Fibroblast of pulmonary artery (primary cell): ENCODE measurements around the gene MEIS2.

ENCODE experiments used
- DNase-seq: peaks from one replicate; pipeline ENCODE4 v3.0.0-alpha.2; 2010; ENCODE audit warnings: low read depth
- H3K4me3 ChIP-seq: replicated peaks from 2 replicates; pipeline ENCODE4 v1.5.1; 2011; ENCODE audit warnings: low read depth, mild to moderate bottlenecking, control low read depth, low read length, moderate library complexity
- TF ChIP-seq, protein P1 (sequence below): IDR thresholded peaks from 2 replicates; pipeline ENCODE4 v1.5.1; 2011; ENCODE audit warnings: mild to moderate bottlenecking, control low read depth, low read length, inconsistent platforms; ENCODE audit errors: missing control alignments

MEIS2 gene

GRCh38 chr15:36932070-36932469 lies 168.3 kb downstream of the MEIS2 start:
- DNase-seq: no peak
- TF ChIP-seq, protein P1, sequence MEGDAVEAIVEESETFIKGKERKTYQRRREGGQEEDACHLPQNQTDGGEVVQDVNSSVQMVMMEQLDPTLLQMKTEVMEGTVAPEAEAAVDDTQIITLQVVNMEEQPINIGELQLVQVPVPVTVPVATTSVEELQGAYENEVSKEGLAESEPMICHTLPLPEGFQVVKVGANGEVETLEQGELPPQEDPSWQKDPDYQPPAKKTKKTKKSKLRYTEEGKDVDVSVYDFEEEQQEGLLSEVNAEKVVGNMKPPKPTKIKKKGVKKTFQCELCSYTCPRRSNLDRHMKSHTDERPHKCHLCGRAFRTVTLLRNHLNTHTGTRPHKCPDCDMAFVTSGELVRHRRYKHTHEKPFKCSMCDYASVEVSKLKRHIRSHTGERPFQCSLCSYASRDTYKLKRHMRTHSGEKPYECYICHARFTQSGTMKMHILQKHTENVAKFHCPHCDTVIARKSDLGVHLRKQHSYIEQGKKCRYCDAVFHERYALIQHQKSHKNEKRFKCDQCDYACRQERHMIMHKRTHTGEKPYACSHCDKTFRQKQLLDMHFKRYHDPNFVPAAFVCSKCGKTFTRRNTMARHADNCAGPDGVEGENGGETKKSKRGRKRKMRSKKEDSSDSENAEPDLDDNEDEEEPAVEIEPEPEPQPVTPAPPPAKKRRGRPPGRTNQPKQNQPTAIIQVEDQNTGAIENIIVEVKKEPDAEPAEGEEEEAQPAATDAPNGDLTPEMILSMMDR: no peak
- no peak overlapping the region for H3K4me3 ChIP-seq

GRCh38 chr15:36931434-36931833 lies 168.9 kb downstream of the MEIS2 start:
- no peak overlapping the region for H3K4me3 ChIP-seq
- TF ChIP-seq, protein P1: no peak
- no peak for DNase-seq

DNA sequence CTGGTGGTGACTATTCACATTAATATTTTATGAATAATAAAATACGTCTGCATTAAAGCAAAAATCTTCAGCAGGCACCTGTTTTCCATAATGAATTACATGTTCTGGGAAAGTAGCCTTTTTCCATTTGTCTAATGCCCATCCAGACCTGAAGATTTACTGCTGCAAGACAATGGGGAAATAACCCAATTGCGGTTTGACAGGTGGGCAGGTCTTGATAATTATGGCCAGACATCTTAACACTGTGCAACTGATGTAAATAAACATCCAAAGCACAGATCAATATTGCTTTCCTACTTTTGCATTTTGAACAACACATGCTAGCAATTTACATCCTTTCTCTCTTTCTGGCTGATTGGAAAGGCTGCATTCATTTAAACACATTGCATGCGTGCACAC lies 173.9 kb downstream of the MEIS2 start:
- H3K4me3 ChIP-seq: no peak overlapping the region
- TF ChIP-seq, protein P1: no peak
- no peak for DNase-seq

- no peak overlapping the region for H3K4me3 ChIP-seq
- DNase-seq: no peak
- TF ChIP-seq, protein P1: no peak
These were observed 174.5 kb downstream of the MEIS2 start for GRCh38 chr15:36925653-36926426.

DNA sequence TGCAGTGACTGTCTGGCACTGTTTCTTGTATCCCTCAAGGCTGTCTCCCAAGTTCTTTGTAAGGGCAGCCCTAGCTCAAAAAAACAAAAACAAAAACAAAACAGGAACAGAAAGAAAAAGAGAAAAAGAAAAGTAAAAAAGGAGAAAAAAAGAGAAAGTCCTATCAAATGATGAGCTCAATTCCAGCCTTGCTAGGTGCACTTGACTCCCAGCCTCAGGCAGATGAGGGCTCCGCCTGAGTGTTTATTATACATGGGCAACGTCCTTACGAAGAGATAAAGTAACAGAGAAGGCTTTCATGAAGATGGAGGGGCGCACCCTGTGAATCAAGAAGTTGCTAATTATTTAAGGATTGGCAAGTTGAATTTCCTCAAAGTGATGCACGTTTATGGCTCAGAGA lies 175.3 kb downstream of the MEIS2 start:
- no peak for DNase-seq
- TF ChIP-seq, protein P1: no peak

GRCh38 chr15:36924034-36924433 lies 176.3 kb downstream of the MEIS2 start:
- DNase-seq: no peak
- TF ChIP-seq, protein P1: no peak

More for the DNA sequence above, 175.3 kb downstream of the MEIS2 start:
- H3K4me3 ChIP-seq: no peak overlapping the region

More at GRCh38 chr15:36924034-36924433, 176.3 kb downstream of the MEIS2 start:
- no peak overlapping the region for H3K4me3 ChIP-seq
